IPS-NIHi7 (cell line): Measurements from ENCODE around the gene FLII.

Experiments
- DNase-seq: peaks from one replicate; pipeline ENCODE4 v3.0.0; 2012; ENCODE audit warnings: mixed read lengths; ENCODE audit errors: extremely low spot score

The FLII gene

DNA sequence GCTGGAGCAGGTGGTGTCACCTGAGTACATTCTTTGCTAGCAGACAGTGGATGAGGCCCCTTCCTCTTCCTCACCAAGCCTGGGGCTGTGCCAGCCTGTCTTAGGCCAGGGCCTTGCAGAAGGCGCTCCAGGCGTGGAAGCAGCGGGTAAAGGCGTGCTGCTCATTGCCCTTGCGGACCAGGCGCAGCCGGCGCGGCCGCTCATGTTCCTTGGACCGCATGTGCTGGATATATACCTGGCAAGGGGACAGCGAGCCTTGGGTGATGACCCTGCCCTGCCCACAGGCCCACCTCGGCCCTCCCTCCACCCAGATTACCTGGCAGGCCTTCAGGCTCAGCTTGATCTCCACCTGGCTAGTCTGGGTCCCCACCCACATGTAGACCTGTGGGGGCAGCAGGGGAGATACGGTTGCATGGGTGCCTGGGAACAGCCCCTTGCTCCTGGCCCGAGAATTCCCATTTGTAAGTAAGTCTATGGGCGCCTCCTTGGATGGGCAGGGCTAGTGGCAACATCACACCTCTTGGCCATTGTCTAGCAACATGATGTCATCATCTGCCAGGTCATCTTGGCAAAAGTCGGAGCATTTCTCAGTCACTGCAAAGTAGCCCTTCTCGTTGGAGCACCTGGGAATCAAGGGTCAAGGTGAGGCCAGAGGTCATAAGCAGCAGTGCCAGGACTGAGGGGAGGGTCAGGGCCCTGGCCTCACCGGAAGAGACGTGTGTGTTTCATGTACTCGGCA is 13.3 kb downstream of the FLII start:
- DNase-seq = no peak

- DNase-seq = no peak
These were observed 17.2 kb downstream of the FLII start for GRCh38 chr17:18241229-18241871.

DNA sequence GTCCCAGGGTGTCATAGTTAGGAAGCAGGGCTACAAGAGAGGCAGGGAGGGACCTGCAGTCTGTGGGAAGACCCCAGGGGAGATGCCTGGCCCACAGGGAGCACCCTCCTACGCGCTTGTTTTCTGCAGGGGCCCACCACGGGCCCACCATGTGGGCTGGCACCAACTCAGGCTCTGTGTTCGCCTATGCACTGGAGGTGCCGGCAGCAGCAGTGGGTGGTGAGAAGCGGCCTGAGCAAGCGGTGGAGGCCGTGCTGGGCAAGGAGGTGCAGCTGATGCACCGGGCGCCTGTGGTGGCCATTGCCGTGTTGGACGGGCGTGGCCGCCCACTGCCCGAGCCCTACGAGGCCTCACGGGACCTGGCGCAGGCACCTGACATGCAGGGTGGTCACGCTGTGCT is 18.1 kb downstream of the FLII start:
- DNase-seq = no peak

GRCh38 chr17:18238299-18238698 is 20.2 kb downstream of the FLII start:
- no peak for DNase-seq

DNA sequence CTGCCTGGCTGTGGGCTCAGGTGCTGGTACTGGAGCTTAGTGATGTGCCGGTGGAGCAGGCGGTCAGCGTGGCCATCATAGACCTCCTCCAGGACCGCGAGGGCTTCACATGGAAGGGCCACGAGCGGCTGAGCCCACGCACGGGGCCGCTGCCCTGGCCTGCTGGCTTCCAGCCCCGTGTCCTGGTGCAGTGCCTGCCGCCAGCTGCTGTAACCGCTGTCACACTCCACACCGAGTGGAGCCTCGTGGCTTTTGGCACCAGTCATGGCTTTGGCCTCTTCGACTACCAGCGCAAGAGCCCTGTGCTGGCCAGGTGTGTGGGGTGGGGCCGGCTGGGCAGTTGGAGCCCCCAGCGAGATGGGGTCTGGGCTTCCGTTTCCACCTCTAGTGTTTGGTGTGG is 21.1 kb downstream of the FLII start:
- DNase-seq = no peak

GRCh38 chr17:18236494-18236893 is 22.0 kb downstream of the FLII start:
- DNase-seq = no peak

- no peak for DNase-seq
These were observed 22.7 kb downstream of the FLII start for GRCh38 chr17:18235743-18236256.

DNA sequence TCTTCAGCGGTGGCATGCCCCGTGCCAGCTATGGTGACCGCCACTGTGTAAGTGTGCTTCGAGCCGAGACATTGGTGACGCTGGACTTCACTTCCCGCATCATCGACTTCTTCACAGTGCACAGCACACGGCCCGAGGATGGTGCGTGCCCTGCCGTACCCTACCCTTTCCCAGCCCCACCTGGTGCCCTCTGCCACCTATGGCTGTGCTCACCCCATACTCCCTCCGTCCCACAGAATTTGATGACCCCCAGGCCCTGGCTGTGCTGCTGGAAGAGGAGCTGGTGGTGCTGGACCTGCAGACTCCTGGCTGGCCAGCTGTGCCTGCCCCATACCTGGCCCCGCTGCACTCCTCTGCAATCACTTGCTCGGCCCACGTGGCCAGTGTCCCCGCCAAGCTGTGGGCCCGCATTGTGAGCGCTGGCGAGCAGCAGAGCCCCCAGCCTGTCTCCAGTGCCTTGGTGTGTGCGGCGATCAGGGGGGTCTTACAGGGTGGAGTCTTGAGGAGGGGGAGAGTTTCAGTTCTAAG is 23.6 kb downstream of the FLII start:
- no peak for DNase-seq

GRCh38 chr17:18233803-18234518 is 24.6 kb downstream of the FLII start:
- DNase-seq = no peak

GRCh38 chr17:18231164-18231563 is 27.4 kb downstream of the FLII start:
- no peak for DNase-seq

GRCh38 chr17:18230288-18231141 is 28.0 kb downstream of the FLII start:
- DNase-seq = no peak

- DNase-seq = no peak
These were observed 28.8 kb downstream of the FLII start for GRCh38 chr17:18229771-18230170.

GRCh38 chr17:18229254-18229653 is 29.3 kb downstream of the FLII start:
- DNase-seq = no peak

GRCh38 chr17:18228176-18228682 is 30.3 kb downstream of the FLII start:
- no peak for DNase-seq

DNA sequence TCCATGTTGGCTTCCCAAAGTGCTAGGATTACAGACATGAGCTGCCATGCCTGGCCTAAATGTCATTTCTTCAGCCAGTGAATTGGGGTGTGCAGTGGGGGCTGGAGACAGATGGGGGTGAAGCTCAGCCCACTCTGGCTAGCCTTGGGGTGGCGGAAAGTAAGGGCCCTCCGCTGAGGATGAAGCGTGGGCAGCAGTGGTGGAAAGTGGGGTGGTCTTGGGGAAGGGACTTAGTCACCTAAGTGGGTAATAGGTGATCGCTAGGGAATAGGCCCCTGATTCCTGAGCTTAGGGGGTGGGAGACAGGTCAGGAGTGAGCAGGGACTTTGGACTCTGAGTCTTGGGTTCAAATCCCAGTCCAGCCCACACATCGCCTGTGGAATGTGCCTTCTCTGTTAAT is 30.9 kb downstream of the FLII start:
- DNase-seq = no peak

DNA sequence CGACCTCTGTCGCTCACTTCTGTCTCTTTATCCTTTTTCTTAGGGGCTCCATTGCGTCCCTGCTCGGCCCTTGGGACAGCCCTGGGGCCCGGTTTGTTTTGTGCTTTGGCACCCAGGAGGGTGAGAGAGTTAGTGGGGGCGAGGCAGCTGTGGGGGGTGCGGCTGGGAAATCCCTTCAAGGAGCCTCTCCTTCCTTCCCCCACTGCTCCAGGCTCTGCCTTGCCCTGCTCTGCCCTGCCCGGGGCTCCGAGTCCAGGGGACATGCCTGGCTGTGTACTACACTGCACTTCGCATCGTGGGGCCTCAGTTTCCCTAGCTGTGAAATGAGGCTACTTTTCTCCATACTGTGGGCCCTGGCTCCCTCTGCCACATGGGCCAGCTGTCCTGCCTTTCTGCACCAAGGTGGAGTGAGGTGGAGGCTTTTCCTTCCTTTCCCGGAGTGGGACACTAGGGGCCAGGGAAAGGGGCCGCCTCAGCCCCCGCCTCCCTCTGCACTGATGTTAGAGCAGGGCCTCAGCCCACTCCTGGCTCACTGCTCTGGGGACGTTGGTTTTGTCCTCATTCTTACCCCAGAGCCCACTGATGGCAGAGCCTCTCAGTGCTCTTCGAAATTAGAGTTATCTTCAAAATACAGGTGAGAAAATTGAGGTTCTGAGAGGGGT is 32.1 kb downstream of the FLII start:
- no peak for DNase-seq

GRCh38 chr17:18225642-18226283 is 32.8 kb downstream of the FLII start:
- no peak for DNase-seq

DNA sequence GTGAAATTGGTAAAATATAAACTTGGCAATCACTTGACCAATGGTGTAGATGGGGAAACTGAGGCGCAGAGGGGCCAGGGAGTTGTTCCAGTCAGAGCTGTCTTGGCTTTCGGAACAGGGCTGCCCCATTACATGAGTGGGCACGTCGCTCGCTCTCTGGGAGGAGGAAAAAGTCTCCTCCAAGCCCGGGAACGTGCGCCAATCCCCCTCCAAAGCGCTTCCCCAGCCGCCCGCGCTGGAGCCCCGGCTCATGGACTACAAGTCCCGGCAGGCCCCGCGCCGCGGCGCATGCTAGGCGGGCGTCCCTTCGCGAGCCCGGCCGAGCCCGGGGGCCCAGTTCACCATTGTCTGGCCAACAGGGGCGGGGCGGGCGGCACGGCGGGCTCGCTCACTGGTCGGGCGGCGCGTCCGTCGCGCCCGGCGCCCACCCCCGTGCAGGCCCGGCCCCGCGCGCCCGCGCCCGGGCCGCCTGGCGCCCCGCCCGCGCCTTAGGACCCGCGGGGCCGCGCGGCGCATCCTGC is 33.4 kb downstream of the FLII start, which contains the start of gene LLGL1:
TSS of gene LLGL1 (plus strand) at position 515 of the 521 bp plus-strand sequence. CDS start 48 bp downstream, outside the sequence.
- DNase-seq = peak; percentile 98

DNA sequence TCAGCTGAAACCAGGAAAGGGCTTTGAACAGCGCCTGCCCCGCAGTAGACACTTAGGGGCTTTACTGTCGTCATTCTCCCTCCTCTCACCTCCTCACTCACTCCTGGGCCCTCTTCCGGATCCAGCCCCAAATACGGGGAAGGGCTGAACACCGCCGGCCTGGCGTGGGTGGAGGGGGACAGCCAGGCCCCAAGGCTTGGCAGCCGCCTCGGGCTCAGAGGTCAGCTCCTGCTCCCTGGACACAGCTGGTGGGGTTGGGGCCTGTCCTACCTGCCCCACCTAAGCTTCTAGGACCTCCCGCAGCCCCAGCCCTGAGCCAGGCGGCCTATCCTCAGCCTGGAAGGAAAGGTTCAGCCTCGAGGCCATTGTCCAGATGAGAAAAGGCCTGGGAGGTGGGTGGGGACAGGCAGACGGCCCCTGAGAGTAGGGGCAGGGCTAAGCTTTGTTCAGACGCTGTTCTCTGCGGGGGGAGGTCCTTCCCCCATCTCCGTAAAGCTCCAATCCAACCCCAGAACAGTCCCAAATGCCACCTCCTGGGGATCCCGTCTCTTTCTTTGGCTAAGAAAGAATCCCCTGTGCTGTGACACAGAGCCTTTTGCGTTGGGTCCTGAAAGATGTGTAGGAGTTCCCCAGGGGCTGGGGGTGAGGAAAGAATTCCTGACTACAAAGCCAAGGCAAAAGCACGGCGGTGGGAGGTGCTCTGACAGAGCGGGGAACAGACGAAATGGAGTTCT is 34.0 kb downstream of the FLII start:
- peak; percentile 83 for DNase-seq
